Neural cell (in vitro differentiated cells): ENCODE data around the gene AMELX.

Experiments
- EZH2 ChIP-seq: fragments of 200-600, 300-800 bp; shearing (Covaris generic), sonication (generic); IDR thresholded peaks from 2 replicates; pipeline ENCODE4 v1.6.1; 2014; ENCODE audit warnings: antibody characterized with exemption, low read length, borderline replicate concordance, mild to moderate bottlenecking; ENCODE audit not compliant: insufficient read depth, poor library complexity, severe bottlenecking
- RAD21 ChIP-seq: fragments of 450-650 bp; conservative IDR thresholded peaks from 2 replicates; pipeline ENCODE4 v1.6.1; 2014; ENCODE audit warnings: antibody characterized with exemption, mild to moderate bottlenecking, moderate library complexity
- TF ChIP-seq, protein P1 (sequence below): IDR thresholded peaks from 2 replicates; pipeline ENCODE4 v1.6.1; 2012; ENCODE audit warnings: borderline replicate concordance
- TF ChIP-seq, protein P2 (sequence below): fragments of 450-650 bp; IDR thresholded peaks from 2 replicates; pipeline ENCODE4 v1.5.1; 2014; ENCODE audit warnings: antibody characterized with exemption, mild to moderate bottlenecking, moderate library complexity; ENCODE audit not compliant: poor library complexity, severe bottlenecking

- TF ChIP-seq, protein P1, sequence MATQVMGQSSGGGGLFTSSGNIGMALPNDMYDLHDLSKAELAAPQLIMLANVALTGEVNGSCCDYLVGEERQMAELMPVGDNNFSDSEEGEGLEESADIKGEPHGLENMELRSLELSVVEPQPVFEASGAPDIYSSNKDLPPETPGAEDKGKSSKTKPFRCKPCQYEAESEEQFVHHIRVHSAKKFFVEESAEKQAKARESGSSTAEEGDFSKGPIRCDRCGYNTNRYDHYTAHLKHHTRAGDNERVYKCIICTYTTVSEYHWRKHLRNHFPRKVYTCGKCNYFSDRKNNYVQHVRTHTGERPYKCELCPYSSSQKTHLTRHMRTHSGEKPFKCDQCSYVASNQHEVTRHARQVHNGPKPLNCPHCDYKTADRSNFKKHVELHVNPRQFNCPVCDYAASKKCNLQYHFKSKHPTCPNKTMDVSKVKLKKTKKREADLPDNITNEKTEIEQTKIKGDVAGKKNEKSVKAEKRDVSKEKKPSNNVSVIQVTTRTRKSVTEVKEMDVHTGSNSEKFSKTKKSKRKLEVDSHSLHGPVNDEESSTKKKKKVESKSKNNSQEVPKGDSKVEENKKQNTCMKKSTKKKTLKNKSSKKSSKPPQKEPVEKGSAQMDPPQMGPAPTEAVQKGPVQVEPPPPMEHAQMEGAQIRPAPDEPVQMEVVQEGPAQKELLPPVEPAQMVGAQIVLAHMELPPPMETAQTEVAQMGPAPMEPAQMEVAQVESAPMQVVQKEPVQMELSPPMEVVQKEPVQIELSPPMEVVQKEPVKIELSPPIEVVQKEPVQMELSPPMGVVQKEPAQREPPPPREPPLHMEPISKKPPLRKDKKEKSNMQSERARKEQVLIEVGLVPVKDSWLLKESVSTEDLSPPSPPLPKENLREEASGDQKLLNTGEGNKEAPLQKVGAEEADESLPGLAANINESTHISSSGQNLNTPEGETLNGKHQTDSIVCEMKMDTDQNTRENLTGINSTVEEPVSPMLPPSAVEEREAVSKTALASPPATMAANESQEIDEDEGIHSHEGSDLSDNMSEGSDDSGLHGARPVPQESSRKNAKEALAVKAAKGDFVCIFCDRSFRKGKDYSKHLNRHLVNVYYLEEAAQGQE, result no peak
- TF ChIP-seq, protein P2, sequence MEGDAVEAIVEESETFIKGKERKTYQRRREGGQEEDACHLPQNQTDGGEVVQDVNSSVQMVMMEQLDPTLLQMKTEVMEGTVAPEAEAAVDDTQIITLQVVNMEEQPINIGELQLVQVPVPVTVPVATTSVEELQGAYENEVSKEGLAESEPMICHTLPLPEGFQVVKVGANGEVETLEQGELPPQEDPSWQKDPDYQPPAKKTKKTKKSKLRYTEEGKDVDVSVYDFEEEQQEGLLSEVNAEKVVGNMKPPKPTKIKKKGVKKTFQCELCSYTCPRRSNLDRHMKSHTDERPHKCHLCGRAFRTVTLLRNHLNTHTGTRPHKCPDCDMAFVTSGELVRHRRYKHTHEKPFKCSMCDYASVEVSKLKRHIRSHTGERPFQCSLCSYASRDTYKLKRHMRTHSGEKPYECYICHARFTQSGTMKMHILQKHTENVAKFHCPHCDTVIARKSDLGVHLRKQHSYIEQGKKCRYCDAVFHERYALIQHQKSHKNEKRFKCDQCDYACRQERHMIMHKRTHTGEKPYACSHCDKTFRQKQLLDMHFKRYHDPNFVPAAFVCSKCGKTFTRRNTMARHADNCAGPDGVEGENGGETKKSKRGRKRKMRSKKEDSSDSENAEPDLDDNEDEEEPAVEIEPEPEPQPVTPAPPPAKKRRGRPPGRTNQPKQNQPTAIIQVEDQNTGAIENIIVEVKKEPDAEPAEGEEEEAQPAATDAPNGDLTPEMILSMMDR, result no peak
- no peak for TF ChIP-seq EZH2
- no peak for TF ChIP-seq RAD21
Measured at GRCh38 chrX:11305641-11306040, 12.4 kb downstream of the AMELX start.
